HepG2 (cell line): ENCODE results near the gene SF3A2. TPM values are rescaled to one million over a fixed set of nuclear protein-coding genes. Genes with fewer than 3 reads are reported as not detected.
A peak's percentile ranks its signal among the peaks of the same experiment; 100 is the strongest.

ENCODE experiments used
- ARID4A ChIP-seq: sonication (generic); formaldehyde crosslinking; IDR thresholded peaks from 2 replicates; pipeline ENCODE4 v1.5.0; 2020; ENCODE audit warnings: mild to moderate bottlenecking, missing genetic modification reagents, borderline replicate concordance
- ARNTL ChIP-seq: sonication (generic); formaldehyde crosslinking; IDR thresholded peaks from 2 replicates; pipeline ENCODE4 v1.4.0; 2020; ENCODE audit warnings: mild to moderate bottlenecking, missing genetic modification reagents
- ATF6 ChIP-seq: sonication (generic); formaldehyde crosslinking; conservative IDR thresholded peaks from 2 replicates; pipeline ENCODE4 v1.4.0; 2020; ENCODE audit warnings: missing genetic modification reagents
- CSRNP1 ChIP-seq: sonication (generic); formaldehyde crosslinking; IDR thresholded peaks from 2 replicates; pipeline ENCODE4 v1.8.1; 2023; ENCODE audit warnings: mild to moderate bottlenecking, missing genetic modification reagents
- ELF1 ChIP-seq: sonication (generic); formaldehyde crosslinking; IDR thresholded peaks from 2 replicates; pipeline ENCODE4 v1.4.0; 2020; ENCODE audit warnings: missing genetic modification reagents
- ELF4 ChIP-seq: sonication (generic); formaldehyde crosslinking; IDR thresholded peaks from 2 replicates; pipeline ENCODE4 v1.5.0; 2020; ENCODE audit warnings: missing genetic modification reagents, mild to moderate bottlenecking, moderate library complexity, borderline replicate concordance
- KAT8 ChIP-seq: IDR thresholded peaks from 2 replicates; pipeline ENCODE4 v1.6.1; 2016; ENCODE audit warnings: missing genetic modification reagents, missing compliant biosample characterization
- KDM4B ChIP-seq: sonication (generic); formaldehyde crosslinking; IDR thresholded peaks from 2 replicates; pipeline ENCODE4 v1.4.0; 2020; ENCODE audit warnings: missing genetic modification reagents
- MBNL3 ChIP-seq: fragments of 250-450 bp; sonication (Bioruptor Pico); conservative IDR thresholded peaks from 2 replicates; pipeline ENCODE4 v1.8.0; 2022; ENCODE audit warnings: mild to moderate bottlenecking, inconsistent platforms
- NFKB2 ChIP-seq: sonication (generic); formaldehyde crosslinking; IDR thresholded peaks from 2 replicates; pipeline ENCODE4 v1.4.0; 2020; ENCODE audit warnings: missing genetic modification reagents, borderline replicate concordance
- PHF21A ChIP-seq: sonication (generic); formaldehyde crosslinking; IDR thresholded peaks from 2 replicates; pipeline ENCODE4 v1.5.0; 2020; ENCODE audit warnings: mild to moderate bottlenecking, missing genetic modification reagents
- RARA ChIP-seq: IDR thresholded peaks from 2 replicates; pipeline ENCODE4 v1.6.1; 2016; ENCODE audit warnings: missing genetic modification reagents, missing compliant biosample characterization
- RORA ChIP-seq: sonication (generic); formaldehyde crosslinking; IDR thresholded peaks from 2 replicates; pipeline ENCODE4 v1.5.0; 2020; ENCODE audit warnings: mild to moderate bottlenecking, missing genetic modification reagents, moderate library complexity
- SRF ChIP-seq: IDR thresholded peaks from 2 replicates; pipeline ENCODE4 v1.6.1; 2011; ENCODE audit warnings: mild to moderate bottlenecking, low read depth, low read length, moderate library complexity
- TCF12 ChIP-seq, 2 experiments: fragments of 450-650 bp in 1 of 2; sonication (generic) in 1 of 2; formaldehyde crosslinking in 1 of 2; IDR thresholded peaks; 2 replicates each; pipeline versions ENCODE4 v1.6.1 to v1.8.0; 2017 to 2022; ENCODE audit warnings: antibody characterized with exemption in 1 of 2, mild to moderate bottlenecking in 1 of 2, missing genetic modification reagents in 1 of 2, moderate library complexity in 1 of 2
- YEATS4 ChIP-seq: sonication (generic); formaldehyde crosslinking; IDR thresholded peaks from 2 replicates; pipeline ENCODE4 v1.4.0; 2020; ENCODE audit warnings: missing genetic modification reagents, borderline replicate concordance
- ZBTB7A ChIP-seq: sonication (generic); formaldehyde crosslinking; IDR thresholded peaks from 2 replicates; pipeline ENCODE4 v1.8.0; 2022; ENCODE audit warnings: mild to moderate bottlenecking, missing genetic modification reagents
- ZFP91 ChIP-seq: sonication (generic); formaldehyde crosslinking; IDR thresholded peaks from 2 replicates; pipeline ENCODE4 v1.9.0; 2022; ENCODE audit warnings: missing genetic modification reagents, mild to moderate bottlenecking, borderline replicate concordance
- ZFY ChIP-seq: sonication (generic); formaldehyde crosslinking; IDR thresholded peaks from 2 replicates; pipeline ENCODE4 v1.4.0; 2020; ENCODE audit warnings: missing genetic modification reagents
- ZNF75D ChIP-seq: sonication (generic); formaldehyde crosslinking; IDR thresholded peaks from 2 replicates; pipeline ENCODE4 v1.8.1; 2023; ENCODE audit warnings: missing genetic modification reagents, mild to moderate bottlenecking, borderline replicate concordance
- polyA plus RNA-seq, 8 experiments: library from polyadenylated mRNA; depleted of rRNA in 3 of 8; stranded (reverse) in 7 of 8; unstranded in 1 of 8; fragments of >200 nt; fragmentation: Illumina TruSeq in 4 of 8; extraction: Trizol in 4 of 8; gene quantifications; 2 replicates each; pipeline versions ENCODE4 v1.2.1 to v1.2.3, GENCODE V29; 2011 to 2016; ENCODE audit warnings: low read depth in 4 of 8, missing spikeins in 1 of 8, mixed read lengths in 1 of 8; ENCODE audit not compliant: insufficient read depth in 1 of 8
- total RNA-seq, 5 experiments: library from RNA; depleted of rRNA; stranded (reverse); fragments of >200 nt; fragmentation: Illumina TruSeq; extraction: Trizol; gene quantifications; 2 replicates each; pipeline ENCODE4 v1.2.3, GENCODE V29; 2016; ENCODE audit warnings: low read depth in 1 of 5

SF3A2 gene
- total and polyA plus RNA-seq, 2 of the 13 experiments (the other 11 are each of a cell fraction or from before 2014, with no cell fraction given), result 8.6 to 8.8 TPM

GRCh38 chr19:2288338-2288817 is 51.8 kb downstream of the SF3A2 start (continued):
- TF ChIP-seq ZNF75D (CRISPR knock-in tag) (no peak), RARA (CRISPR knock-in tag) (peak; percentile 87), KAT8 (0 out of 2 replicates have a peak, but pooled peaks have one; percentile 22), ZBTB7A (0 out of 2 replicates have a peak, but pooled peaks have one; percentile 47), PHF21A (peak; percentile 69; the same call in 1 of the 2 replicates), ZFY (CRISPR knock-in tag) (peak; percentile 50), KDM4B (CRISPR knock-in tag) (no peak), SRF (no peak), CSRNP1 (CRISPR knock-in tag) (peak; percentile 41; the same call in 1 of the 2 replicates), MBNL3 (no peak), ATF6 (CRISPR knock-in tag) (no peak), ELF4 (CRISPR knock-in tag) (no peak), ARID4A (CRISPR knock-in tag) (peak; percentile 53; the same call in 1 of the 2 replicates), NFKB2 (CRISPR knock-in tag) (no peak), ZFP91 (CRISPR knock-in tag) (0 out of 2 replicates have a peak, but pooled peaks have one; percentile 64), RORA (CRISPR knock-in tag) (no peak), TCF12 (IDR thresholded peaks at IDR 0.05) (no peak), TCF12 (CRISPR knock-in tag; IDR thresholded peaks at IDR 0.05) (peak; percentile 24; the same call in 1 of the 2 replicates), ARNTL (peak; percentile 40; the same call in 1 of the 2 replicates), YEATS4 (CRISPR knock-in tag) (peak; percentile 58; the same call in 1 of the 2 replicates), ELF1 (CRISPR knock-in tag) (peak; percentile 26; the same call in 1 of the 2 replicates)
